Endometrial microvascular endothelial cells (primary cell): ENCODE measurements around the gene SLC7A4. TPM values are rescaled to one million over a fixed set of nuclear protein-coding genes. Genes with fewer than 3 reads are reported as not detected.
"Not testable (repeated sequence)": the region's sequence is repeated elsewhere in the genome, so short reads cannot be mapped to it uniquely, and the experiment has no call there.

Experiments used
- in situ Hi-C: cut with HindIII; loops from 2 replicates; pipeline ENCODE4 v1.10.0; 2017; ENCODE audit warnings: low sequenced_read_pairs, low pct_unique_long_range_greater_than_20kb; ENCODE audit errors: inconsistent ontology term
- total RNA-seq: library from RNA; depleted of rRNA; stranded (reverse); fragments of >200 nt; gene quantifications from one replicate; pipeline ENCODE4 v1.2.3, GENCODE V29; 2015; ENCODE audit errors: inconsistent ontology term

SLC7A4 gene
- total RNA-seq, 1 donor from 2014 or later: not detected

GRCh38 chr22:21009638-21010425 lies 22.5 kb downstream of the SLC7A4 start:
- in situ Hi-C loops: no loop called here

- in situ Hi-C loops: not testable (repeated sequence)
Measured at GRCh38 chr22:21009208-21009607, 23.2 kb downstream of the SLC7A4 start.

GRCh38 chr22:21003782-21004181 lies 28.6 kb downstream of the SLC7A4 start:
- in situ Hi-C loops: no loop called here

- in situ Hi-C loops: no loop called here
Measured at GRCh38 chr22:21001601-21002325, 30.6 kb downstream of the SLC7A4 start, which contains the start of gene THAP7. Gene THAP7 (minus strand): TSS chr22:21002118. CDS start chr22:21001911, 207 bp downstream.

- in situ Hi-C loops: no loop called here
Measured at GRCh38 chr22:21000987-21001600, 31.3 kb downstream of the SLC7A4 start.

GRCh38 chr22:21000207-21000986 lies 32.0 kb downstream of the SLC7A4 start:
- in situ Hi-C loops: no loop called here

GRCh38 chr22:20999350-21000206 lies 32.8 kb downstream of the SLC7A4 start:
- in situ Hi-C loops: no loop called here

- in situ Hi-C loops: no loop called here
Measured at GRCh38 chr22:20998411-20999336, 33.7 kb downstream of the SLC7A4 start.

- in situ Hi-C loops: no loop called here
Measured at GRCh38 chr22:20997536-20998257, 34.7 kb downstream of the SLC7A4 start.

- in situ Hi-C loops: no loop called here
Measured at GRCh38 chr22:20996598-20997535, 35.5 kb downstream of the SLC7A4 start.

- in situ Hi-C loops: no loop called here
Measured at GRCh38 chr22:20996031-20996410, 36.3 kb downstream of the SLC7A4 start.

- in situ Hi-C loops: no loop called here
Measured at GRCh38 chr22:20995329-20996030, 36.9 kb downstream of the SLC7A4 start.

- in situ Hi-C loops: no loop called here
Measured at GRCh38 chr22:20994902-20995241, 37.5 kb downstream of the SLC7A4 start.

- in situ Hi-C loops: no loop called here
Measured at GRCh38 chr22:20994128-20994901, 38.0 kb downstream of the SLC7A4 start.
